SU-DHL-6 (cell line): ENCODE results near the gene ABCC4.

ENCODE experiments used
- EZH2phosphoT487 ChIP-seq: fragments of 200-600 bp; sonication (generic), shearing (Covaris generic); conservative IDR thresholded peaks from 2 replicates; pipeline ENCODE4 v1.6.1; 2018; ENCODE audit warnings: mild to moderate bottlenecking, antibody characterized with exemption, low read length, moderate library complexity, mixed read lengths
- TF ChIP-seq, protein P1 (sequence below): fragments of 200-600 bp; sonication (generic); IDR thresholded peaks from one replicate; pipeline ENCODE4 v1.5.1; 2017; ENCODE audit warnings: antibody characterized with exemption, mild to moderate bottlenecking, low read length, moderate library complexity; ENCODE audit not compliant: insufficient read depth, poor library complexity, severe bottlenecking

DNA sequence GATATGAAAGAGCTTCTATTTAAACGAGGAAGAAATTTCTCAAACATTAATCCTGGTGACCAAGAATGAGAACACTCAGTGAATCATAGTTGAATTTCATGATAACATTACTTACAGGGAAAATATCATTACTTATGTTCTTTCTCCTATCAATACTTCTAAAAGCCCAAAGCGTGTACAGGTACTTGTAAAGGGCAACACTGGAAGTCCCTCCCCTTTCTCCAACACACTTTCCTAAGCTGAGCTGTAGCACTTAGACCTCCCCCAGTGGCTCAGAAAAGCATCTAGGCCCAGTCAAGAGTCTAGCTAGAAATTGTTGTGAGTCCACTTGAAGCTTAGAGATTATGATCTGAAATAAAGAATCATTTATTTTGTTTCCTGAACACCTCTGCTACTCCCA, 150.7 kb downstream of the ABCC4 start:
- TF ChIP-seq, protein P1, sequence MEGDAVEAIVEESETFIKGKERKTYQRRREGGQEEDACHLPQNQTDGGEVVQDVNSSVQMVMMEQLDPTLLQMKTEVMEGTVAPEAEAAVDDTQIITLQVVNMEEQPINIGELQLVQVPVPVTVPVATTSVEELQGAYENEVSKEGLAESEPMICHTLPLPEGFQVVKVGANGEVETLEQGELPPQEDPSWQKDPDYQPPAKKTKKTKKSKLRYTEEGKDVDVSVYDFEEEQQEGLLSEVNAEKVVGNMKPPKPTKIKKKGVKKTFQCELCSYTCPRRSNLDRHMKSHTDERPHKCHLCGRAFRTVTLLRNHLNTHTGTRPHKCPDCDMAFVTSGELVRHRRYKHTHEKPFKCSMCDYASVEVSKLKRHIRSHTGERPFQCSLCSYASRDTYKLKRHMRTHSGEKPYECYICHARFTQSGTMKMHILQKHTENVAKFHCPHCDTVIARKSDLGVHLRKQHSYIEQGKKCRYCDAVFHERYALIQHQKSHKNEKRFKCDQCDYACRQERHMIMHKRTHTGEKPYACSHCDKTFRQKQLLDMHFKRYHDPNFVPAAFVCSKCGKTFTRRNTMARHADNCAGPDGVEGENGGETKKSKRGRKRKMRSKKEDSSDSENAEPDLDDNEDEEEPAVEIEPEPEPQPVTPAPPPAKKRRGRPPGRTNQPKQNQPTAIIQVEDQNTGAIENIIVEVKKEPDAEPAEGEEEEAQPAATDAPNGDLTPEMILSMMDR: no peak
- TF ChIP-seq EZH2phosphoT487: no peak
